OCI-LY1 (cell line): ENCODE data around the gene LPIN1.

Experiments used
- CTCF ChIP-seq: fragments of 200-600 bp; sonication (generic), shearing (Covaris generic); IDR thresholded peaks from 2 replicates; pipeline ENCODE4 v1.5.1; 2017; ENCODE audit warnings: mild to moderate bottlenecking, antibody characterized with exemption, low read length, moderate library complexity, mixed read lengths
- EZH2 ChIP-seq: fragments of 200-600 bp; sonication (generic), shearing (Covaris generic); IDR thresholded peaks from 2 replicates; pipeline ENCODE4 v1.8.0; 2017; ENCODE audit warnings: borderline replicate concordance, mixed run types, mild to moderate bottlenecking, antibody characterized with exemption, low read length, moderate library complexity, mixed read lengths

- no peak for TF ChIP-seq CTCF
- no peak for TF ChIP-seq EZH2
Measured at GRCh38 chr2:11717623-11718022, 28.8 kb upstream of the LPIN1 start.
